GM10266 (cell line): Measurements from ENCODE around the gene GRM1.

Source experiments
- DNase-seq: peaks from one replicate; pipeline ENCODE4 v3.0.0; 2012; ENCODE audit errors: extremely low spot score
- CTCF ChIP-seq: IDR thresholded peaks from 2 replicates; pipeline ENCODE4 v1.5.1; 2012; ENCODE audit warnings: mild to moderate bottlenecking, low read depth; ENCODE audit not compliant: control insufficient read depth, insufficient read depth; ENCODE audit errors: missing control alignments

The GRM1 gene

GRCh38 chr6:146358431-146359046 lies 329.7 kb downstream of the GRM1 start:
- no peak for TF ChIP-seq CTCF
- no peak for DNase-seq

- no peak for TF ChIP-seq CTCF
- DNase-seq: no peak
These were observed 330.3 kb downstream of the GRM1 start for GRCh38 chr6:146359131-146359530.

- TF ChIP-seq CTCF: no peak
- no peak for DNase-seq
These were observed 332.5 kb downstream of the GRM1 start for GRCh38 chr6:146361128-146361924.

- no peak for DNase-seq
- no peak for TF ChIP-seq CTCF
These were observed 335.2 kb downstream of the GRM1 start for GRCh38 chr6:146363838-146364607.

GRCh38 chr6:146364816-146365594 lies 336.1 kb downstream of the GRM1 start:
- no peak for DNase-seq
- TF ChIP-seq CTCF: no peak

- no peak for DNase-seq
- TF ChIP-seq CTCF: no peak
These were observed 338.2 kb downstream of the GRM1 start for GRCh38 chr6:146367061-146367460.
